ENCODE data around the gene DYNLT2. TPM values are rescaled to one million over a fixed set of nuclear protein-coding genes. Genes with fewer than 3 reads are reported as not detected.

DYNLT2 gene
- total RNA-seq, 1 experiment from 2014 or later: 1.7 TPM

DNA sequence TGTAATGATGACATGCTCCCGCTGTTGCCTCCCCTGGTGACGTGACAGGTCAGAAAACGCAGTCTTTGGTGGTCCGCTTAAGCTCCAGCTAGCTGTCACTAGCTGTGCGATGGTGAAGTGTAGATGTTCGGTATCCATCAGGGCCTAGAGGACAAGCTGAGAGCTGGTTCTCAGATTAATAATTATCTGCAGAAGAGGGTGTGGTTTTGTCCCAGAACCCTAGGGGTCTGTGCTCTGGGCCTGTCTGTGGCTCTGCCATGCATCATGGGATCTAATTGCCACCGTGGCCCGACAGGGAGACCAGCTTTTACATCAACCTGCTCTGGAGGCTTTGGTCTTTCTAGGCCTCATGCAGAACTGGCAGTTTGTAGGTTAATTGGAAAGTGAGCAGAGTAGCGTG, 34.2 kb upstream of the DYNLT2 start:
- Mint-ChIP-seq H3K4me1 (peaks cover 10% of the 10 kb centered on the region; the same call in 1 of the 2 replicates), H3K27ac (no peak overlapping the region), H3K9me3 (peaks cover 4% of the 10 kb centered on the region), H3K4me3 (no peak overlapping the region), H3K36me3 (peaks cover 17% of the 10 kb centered on the region), H3K27me3 (ENCODE audit: low read depth) (peaks cover 18% of the 10 kb centered on the region)
- ATAC-seq (no peak), DNase-seq (ENCODE audit: low spot score) (no peak)
- POLR2A ChIA-PET: no interaction called here
- CTCF ChIA-PET: no interaction called here
- TF ChIP-seq, protein P1, sequence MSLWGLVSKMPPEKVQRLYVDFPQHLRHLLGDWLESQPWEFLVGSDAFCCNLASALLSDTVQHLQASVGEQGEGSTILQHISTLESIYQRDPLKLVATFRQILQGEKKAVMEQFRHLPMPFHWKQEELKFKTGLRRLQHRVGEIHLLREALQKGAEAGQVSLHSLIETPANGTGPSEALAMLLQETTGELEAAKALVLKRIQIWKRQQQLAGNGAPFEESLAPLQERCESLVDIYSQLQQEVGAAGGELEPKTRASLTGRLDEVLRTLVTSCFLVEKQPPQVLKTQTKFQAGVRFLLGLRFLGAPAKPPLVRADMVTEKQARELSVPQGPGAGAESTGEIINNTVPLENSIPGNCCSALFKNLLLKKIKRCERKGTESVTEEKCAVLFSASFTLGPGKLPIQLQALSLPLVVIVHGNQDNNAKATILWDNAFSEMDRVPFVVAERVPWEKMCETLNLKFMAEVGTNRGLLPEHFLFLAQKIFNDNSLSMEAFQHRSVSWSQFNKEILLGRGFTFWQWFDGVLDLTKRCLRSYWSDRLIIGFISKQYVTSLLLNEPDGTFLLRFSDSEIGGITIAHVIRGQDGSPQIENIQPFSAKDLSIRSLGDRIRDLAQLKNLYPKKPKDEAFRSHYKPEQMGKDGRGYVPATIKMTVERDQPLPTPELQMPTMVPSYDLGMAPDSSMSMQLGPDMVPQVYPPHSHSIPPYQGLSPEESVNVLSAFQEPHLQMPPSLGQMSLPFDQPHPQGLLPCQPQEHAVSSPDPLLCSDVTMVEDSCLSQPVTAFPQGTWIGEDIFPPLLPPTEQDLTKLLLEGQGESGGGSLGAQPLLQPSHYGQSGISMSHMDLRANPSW (CRISPR knock-in tag; conservative IDR thresholded peaks at IDR 0.05; ENCODE audit: low read depth): no peak
- no peak for TF ChIP-seq JAZF1 (CRISPR knock-in tag; IDR thresholded peaks at IDR 0.05)
- TF ChIP-seq NFE2L1 (CRISPR knock-in tag; IDR thresholded peaks at IDR 0.05): no peak
- TF ChIP-seq MLX (CRISPR knock-in tag; IDR thresholded peaks at IDR 0.05): no peak
- TF ChIP-seq ATF1 (CRISPR knock-in tag; IDR thresholded peaks at IDR 0.05): no peak
- TF ChIP-seq JUN (CRISPR knock-in tag; IDR thresholded peaks at IDR 0.05): no peak
- no peak for TF ChIP-seq MXD4 (CRISPR knock-in tag; IDR thresholded peaks at IDR 0.05; ENCODE audit: borderline replicate concordance)
- TF ChIP-seq ETV6 (CRISPR knock-in tag; IDR thresholded peaks at IDR 0.05): no peak
- no peak for TF ChIP-seq ZNF263 (CRISPR knock-in tag; IDR thresholded peaks at IDR 0.05; ENCODE audit: low read depth)

DNA sequence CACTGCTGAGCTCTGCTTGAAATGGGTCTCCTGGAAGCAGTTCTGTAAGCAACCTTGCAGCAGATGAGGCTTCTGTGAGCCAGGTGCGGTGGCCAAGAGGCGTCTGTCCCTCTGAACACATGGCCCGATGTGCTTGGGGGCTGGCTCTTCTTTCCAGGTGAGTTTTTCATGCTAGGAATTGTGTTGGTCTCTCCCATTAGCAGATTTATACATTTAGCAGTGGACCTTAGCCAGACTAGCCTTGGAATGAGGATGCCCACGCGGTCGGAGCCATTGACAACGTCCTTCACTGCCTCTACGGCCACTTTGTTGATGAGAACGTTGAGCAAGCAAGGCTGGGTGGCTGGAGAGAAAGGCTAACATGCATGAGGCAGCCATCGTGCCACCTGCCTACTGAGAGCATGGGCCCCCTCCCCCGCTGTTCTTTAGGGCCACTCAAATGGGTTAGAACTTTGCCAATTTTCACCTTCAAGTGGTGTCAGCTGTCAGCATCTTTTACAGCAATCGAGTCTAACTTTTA, 33.5 kb upstream of the DYNLT2 start:
- DNase-seq (ENCODE audit: low spot score) (no peak), ATAC-seq (no peak)
- Mint-ChIP-seq H3K27me3 (ENCODE audit: low read depth) (peaks cover 11% of the 10 kb centered on the region), H3K4me3 (no peak overlapping the region), H3K27ac (no peak overlapping the region), H3K9me3 (peaks cover 4% of the 10 kb centered on the region), H3K36me3 (peaks cover 21% of the 10 kb centered on the region), H3K4me1 (peaks cover 9% of the 10 kb centered on the region; the same call in 1 of the 2 replicates)
- TF ChIP-seq JAZF1 (CRISPR knock-in tag; IDR thresholded peaks at IDR 0.05): no peak
- TF ChIP-seq ZMAT4 (CRISPR knock-in tag; IDR thresholded peaks at IDR 0.05): no peak
- CTCF ChIA-PET: no interaction called here
- POLR2A ChIA-PET: no interaction called here

- H3K4me1 Mint-ChIP-seq: 0 out of 2 replicates have a peak, but pooled peaks cover 3% of the 10 kb centered on the region
- ATAC-seq (no peak), DNase-seq (ENCODE audit: low spot score) (no peak)
- H3K9me3 Mint-ChIP-seq: peaks cover 4% of the 10 kb centered on the region
- POLR2A ChIA-PET: no interaction called here
- peaks cover 21% of the 10 kb centered on the region for H3K36me3 Mint-ChIP-seq
- H3K4me3 Mint-ChIP-seq: no peak overlapping the region
- TF ChIP-seq, protein P2, sequence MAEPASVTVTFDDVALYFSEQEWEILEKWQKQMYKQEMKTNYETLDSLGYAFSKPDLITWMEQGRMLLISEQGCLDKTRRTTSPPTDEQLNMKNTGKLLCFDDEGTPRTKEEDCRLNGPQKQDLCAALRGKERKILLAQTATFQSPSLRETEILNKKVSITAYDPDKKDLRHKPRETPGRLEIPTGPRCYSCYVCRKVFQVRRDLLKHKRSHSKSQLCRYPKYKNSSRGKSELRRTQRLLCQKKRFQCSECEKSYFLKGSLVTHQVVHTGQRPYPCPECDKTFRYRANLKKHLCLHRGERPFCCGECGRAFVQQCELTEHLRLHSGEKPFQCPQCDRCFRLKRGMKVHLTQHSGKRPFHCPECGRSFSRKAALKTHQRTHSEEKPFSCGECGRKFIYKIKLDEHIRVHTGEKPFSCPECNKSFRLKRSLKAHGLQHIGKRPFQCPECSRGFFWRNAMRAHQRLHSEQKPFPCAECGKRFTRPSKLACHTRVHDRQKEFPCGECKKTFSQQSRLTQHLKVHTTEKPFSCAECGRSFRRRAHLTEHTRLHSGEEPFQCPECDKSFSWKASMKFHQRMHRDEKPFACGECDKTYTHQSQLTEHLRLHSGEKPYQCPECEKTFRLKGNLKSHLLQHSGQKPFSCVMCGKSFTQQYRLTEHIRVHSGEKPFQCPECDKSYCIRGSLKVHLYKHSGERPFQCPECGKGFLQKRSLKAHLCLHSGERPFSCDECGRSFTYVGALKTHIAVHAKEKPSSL (CRISPR knock-in tag; conservative IDR thresholded peaks at IDR 0.05): no peak
- no peak for TF ChIP-seq CREB1 (CRISPR knock-in tag; IDR thresholded peaks at IDR 0.05)
- peaks cover 4% of the 10 kb centered on the region for H3K27me3 Mint-ChIP-seq (ENCODE audit: low read depth)
- no peak overlapping the region for H3K27ac Mint-ChIP-seq
- CTCF ChIA-PET: no interaction called here
Observed at GRCh38 chr6:169783971-169784820, 32.8 kb upstream of the DYNLT2 start.

GRCh38 chr6:169783401-169783800, 32.0 kb upstream of the DYNLT2 start:
- DNase-seq (ENCODE audit: low spot score) (no peak), ATAC-seq (no peak)
- Mint-ChIP-seq H3K36me3 (peaks cover 21% of the 10 kb centered on the region), H3K4me3 (no peak overlapping the region), H3K27ac (no peak overlapping the region), H3K4me1 (no peaks in the 10 kb centered on the region), H3K9me3 (peaks cover 4% of the 10 kb centered on the region), H3K27me3 (ENCODE audit: low read depth) (no peaks in the 10 kb centered on the region)
- ChIA-PET POLR2A (no interaction called here), CTCF (no interaction called here)
- no peak for TF ChIP-seq USF1 (CRISPR knock-in tag; IDR thresholded peaks at IDR 0.05)
- TF ChIP-seq, protein P3, sequence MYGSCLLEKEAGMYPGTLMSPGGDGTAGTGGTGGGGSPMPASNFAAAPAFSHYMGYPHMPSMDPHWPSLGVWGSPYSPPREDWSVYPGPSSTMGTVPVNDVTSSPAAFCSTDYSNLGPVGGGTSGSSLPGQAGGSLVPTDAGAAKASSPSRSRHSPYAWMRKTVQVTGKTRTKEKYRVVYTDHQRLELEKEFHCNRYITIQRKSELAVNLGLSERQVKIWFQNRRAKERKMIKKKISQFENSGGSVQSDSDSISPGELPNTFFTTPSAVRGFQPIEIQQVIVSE (CRISPR knock-in tag; IDR thresholded peaks at IDR 0.05; ENCODE audit: borderline replicate concordance): no peak
- TF ChIP-seq ELF4 (CRISPR knock-in tag; IDR thresholded peaks at IDR 0.05; ENCODE audit: low read depth): no peak
- no peak for TF ChIP-seq CTCF (IDR thresholded peaks at IDR 0.05)
- no peak for TF ChIP-seq ZNF121 (CRISPR knock-in tag; IDR thresholded peaks at IDR 0.05)
- no peak for TF ChIP-seq MXD4 (CRISPR knock-in tag; IDR thresholded peaks at IDR 0.05; ENCODE audit: borderline replicate concordance)
- no peak for TF ChIP-seq TEAD4 (CRISPR knock-in tag; IDR thresholded peaks at IDR 0.05)
- no peak for TF ChIP-seq RELA (CRISPR knock-in tag; IDR thresholded peaks at IDR 0.05; ENCODE audit: borderline replicate concordance)
